ENCODE measurements around the gene CLDN3. TPM values are rescaled to one million over a fixed set of nuclear protein-coding genes. Genes with fewer than 3 reads are reported as not detected.

The CLDN3 gene
- total and polyA plus RNA-seq, 9 of the 15 experiments (the other 6 are each of a cell fraction or from before 2014, with no cell fraction given): 0.29 TPM; not detected in 8

DNA sequence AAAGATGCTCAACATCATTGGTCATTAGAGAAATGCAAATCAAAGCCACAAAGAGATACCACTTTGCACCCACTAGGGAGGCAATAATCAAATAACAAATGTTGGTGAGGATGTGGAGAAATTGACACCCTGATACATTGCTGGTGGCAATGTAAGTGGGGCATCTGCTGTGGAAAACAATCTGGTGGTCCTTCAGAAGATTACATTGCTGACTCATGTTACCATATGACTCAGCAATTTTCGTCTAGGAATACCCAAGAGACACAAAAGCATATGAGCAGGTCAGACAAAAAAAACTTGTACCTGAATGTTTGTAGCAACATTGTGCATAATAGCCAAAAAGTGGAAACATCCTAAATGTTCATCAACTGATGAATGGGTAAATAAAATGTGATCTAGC lies 4.9 kb upstream of the CLDN3 start (continued):
- TF ChIP-seq, protein P1, sequence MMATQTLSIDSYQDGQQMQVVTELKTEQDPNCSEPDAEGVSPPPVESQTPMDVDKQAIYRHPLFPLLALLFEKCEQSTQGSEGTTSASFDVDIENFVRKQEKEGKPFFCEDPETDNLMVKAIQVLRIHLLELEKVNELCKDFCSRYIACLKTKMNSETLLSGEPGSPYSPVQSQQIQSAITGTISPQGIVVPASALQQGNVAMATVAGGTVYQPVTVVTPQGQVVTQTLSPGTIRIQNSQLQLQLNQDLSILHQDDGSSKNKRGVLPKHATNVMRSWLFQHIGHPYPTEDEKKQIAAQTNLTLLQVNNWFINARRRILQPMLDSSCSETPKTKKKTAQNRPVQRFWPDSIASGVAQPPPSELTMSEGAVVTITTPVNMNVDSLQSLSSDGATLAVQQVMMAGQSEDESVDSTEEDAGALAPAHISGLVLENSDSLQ (IDR thresholded peaks at IDR 0.05): 0 out of 2 replicates have a peak, but pooled peaks have one; percentile 5
- TF ChIP-seq SMAD3 (CRISPR knock-in tag; conservative IDR thresholded peaks at IDR 0.05) (no peak), ZNF766 (CRISPR knock-in tag; conservative IDR thresholded peaks at IDR 0.05) (no peak), SRSF3 (IDR thresholded peaks at IDR 0.05; ENCODE audit: insufficient read depth, low read length) (no peak), ZNF212 (CRISPR knock-in tag; IDR thresholded peaks at IDR 0.05) (no peak), SUPT5H (IDR thresholded peaks at IDR 0.05) (no peak), TEAD4 (IDR thresholded peaks at IDR 0.05; ENCODE audit: low read length) (no peak), TEAD4 (CRISPR knock-in tag; IDR thresholded peaks at IDR 0.05; ENCODE audit: borderline replicate concordance) (no peak), RCOR1 (IDR thresholded peaks at IDR 0.05; ENCODE audit: borderline replicate concordance in 1 of 2, low read depth in 2 of 2, low read length in 2 of 2) (0 out of 4 replicates have a peak, but pooled peaks of 1 of the 2 experiments have one; percentile 21), ZBTB17 (CRISPR knock-in tag; IDR thresholded peaks at IDR 0.05) (no peak), HSF4 (CRISPR knock-in tag; IDR thresholded peaks at IDR 0.05; ENCODE audit: borderline replicate concordance) (no peak), TRIM24 (IDR thresholded peaks at IDR 0.05) (peak; percentile 36 to 43; a peak in 2 of 4 replicates), POLR3A (IDR thresholded peaks at IDR 0.05; ENCODE audit: borderline replicate concordance, extremely low read depth, insufficient read depth, insufficient read length) (no peak), FOS (IDR thresholded peaks at IDR 0.05; ENCODE audit: extremely low read depth, insufficient read length) (peak; percentile 2), DPF2 (IDR thresholded peaks at IDR 0.05) (peak; percentile 91), KAT8 (IDR thresholded peaks at IDR 0.05; ENCODE audit: low read depth) (no peak), ZNF41 (CRISPR knock-in tag; conservative IDR thresholded peaks at IDR 0.05) (no peak), CBFA2T3 (IDR thresholded peaks at IDR 0.05) (peak; percentile 61), RBM22 (IDR thresholded peaks at IDR 0.05; ENCODE audit: low read depth, low read length, poor library complexity, severe bottlenecking) (no peak), SMARCE1 (IDR thresholded peaks at IDR 0.05) (peak; percentile 83), SMARCA5 (IDR thresholded peaks at IDR 0.05) (no peak), NFE2L1 (tag; IDR thresholded peaks at IDR 0.05; ENCODE audit: borderline replicate concordance, low read depth) (peak; percentile 97), POLR2H (tag; IDR thresholded peaks at IDR 0.05; ENCODE audit: low read depth) (no peak), ZNF586 (CRISPR knock-in tag; conservative IDR thresholded peaks at IDR 0.05) (no peak), C11orf30 (IDR thresholded peaks at IDR 0.05; ENCODE audit: low read depth) (peak; percentile 100), MEF2A (IDR thresholded peaks at IDR 0.05; ENCODE audit: control insufficient read depth, low read depth, low read length) (no peak)
- TF ChIP-seq, protein P2, sequence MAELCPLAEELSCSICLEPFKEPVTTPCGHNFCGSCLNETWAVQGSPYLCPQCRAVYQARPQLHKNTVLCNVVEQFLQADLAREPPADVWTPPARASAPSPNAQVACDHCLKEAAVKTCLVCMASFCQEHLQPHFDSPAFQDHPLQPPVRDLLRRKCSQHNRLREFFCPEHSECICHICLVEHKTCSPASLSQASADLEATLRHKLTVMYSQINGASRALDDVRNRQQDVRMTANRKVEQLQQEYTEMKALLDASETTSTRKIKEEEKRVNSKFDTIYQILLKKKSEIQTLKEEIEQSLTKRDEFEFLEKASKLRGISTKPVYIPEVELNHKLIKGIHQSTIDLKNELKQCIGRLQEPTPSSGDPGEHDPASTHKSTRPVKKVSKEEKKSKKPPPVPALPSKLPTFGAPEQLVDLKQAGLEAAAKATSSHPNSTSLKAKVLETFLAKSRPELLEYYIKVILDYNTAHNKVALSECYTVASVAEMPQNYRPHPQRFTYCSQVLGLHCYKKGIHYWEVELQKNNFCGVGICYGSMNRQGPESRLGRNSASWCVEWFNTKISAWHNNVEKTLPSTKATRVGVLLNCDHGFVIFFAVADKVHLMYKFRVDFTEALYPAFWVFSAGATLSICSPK (IDR thresholded peaks at IDR 0.05; ENCODE audit: borderline replicate concordance): no peak
